Measurements from ENCODE around the gene DCUN1D2.

DNA sequence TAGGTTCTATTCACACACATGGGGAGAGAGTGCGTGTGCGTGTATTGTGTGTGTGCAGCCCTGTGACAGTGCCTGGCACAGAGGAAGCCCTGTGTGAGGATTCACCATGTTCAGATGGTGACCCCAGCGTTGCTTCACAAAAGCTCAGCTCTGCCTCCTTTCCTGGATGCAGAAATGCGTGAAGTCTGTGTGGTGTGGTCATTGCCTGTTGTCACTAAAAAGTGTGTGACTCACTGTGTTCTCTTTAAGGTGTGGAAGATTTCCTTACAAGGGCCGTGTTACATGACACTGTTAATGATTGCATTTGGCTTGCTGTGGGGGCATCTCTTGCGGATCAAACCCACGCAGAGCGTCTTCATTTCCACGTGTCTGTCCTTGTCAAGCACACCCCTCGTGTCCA lies 19.5 kb upstream of the DCUN1D2 start:
- TF ChIP-seq, protein P1, sequence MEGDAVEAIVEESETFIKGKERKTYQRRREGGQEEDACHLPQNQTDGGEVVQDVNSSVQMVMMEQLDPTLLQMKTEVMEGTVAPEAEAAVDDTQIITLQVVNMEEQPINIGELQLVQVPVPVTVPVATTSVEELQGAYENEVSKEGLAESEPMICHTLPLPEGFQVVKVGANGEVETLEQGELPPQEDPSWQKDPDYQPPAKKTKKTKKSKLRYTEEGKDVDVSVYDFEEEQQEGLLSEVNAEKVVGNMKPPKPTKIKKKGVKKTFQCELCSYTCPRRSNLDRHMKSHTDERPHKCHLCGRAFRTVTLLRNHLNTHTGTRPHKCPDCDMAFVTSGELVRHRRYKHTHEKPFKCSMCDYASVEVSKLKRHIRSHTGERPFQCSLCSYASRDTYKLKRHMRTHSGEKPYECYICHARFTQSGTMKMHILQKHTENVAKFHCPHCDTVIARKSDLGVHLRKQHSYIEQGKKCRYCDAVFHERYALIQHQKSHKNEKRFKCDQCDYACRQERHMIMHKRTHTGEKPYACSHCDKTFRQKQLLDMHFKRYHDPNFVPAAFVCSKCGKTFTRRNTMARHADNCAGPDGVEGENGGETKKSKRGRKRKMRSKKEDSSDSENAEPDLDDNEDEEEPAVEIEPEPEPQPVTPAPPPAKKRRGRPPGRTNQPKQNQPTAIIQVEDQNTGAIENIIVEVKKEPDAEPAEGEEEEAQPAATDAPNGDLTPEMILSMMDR (conservative IDR thresholded peaks at IDR 0.05; ENCODE audit: low read length), result no peak
- no peak for TF ChIP-seq EZH2phosphoT487 (IDR thresholded peaks at IDR 0.05; ENCODE audit: borderline replicate concordance, low read depth, low read length)
